ENCODE data around the gene ZDHHC17.
"Not testable (repeated sequence)": the region's sequence is repeated elsewhere in the genome, so short reads cannot be mapped to it uniquely, and the experiment has no call there.

DNA sequence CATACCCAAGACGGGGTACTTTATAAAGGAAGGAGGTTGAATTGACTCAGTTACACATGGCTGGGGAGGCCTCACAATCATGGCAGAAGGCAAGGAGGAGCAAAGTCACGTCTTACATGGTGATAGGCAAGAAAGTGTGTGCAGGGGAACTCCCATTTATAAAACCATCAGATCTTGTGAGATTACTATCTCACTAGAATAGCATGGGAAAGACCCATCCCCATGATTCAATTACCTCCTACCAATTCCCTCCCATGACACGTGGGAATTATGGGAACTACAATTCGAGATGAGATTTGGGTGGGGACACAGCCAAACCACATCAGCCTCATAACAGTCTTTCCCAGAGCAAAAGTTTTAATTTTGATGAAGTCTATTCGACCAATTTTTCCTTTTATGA, 15.4 kb downstream of the ZDHHC17 start:
- TF ChIP-seq, protein P1, sequence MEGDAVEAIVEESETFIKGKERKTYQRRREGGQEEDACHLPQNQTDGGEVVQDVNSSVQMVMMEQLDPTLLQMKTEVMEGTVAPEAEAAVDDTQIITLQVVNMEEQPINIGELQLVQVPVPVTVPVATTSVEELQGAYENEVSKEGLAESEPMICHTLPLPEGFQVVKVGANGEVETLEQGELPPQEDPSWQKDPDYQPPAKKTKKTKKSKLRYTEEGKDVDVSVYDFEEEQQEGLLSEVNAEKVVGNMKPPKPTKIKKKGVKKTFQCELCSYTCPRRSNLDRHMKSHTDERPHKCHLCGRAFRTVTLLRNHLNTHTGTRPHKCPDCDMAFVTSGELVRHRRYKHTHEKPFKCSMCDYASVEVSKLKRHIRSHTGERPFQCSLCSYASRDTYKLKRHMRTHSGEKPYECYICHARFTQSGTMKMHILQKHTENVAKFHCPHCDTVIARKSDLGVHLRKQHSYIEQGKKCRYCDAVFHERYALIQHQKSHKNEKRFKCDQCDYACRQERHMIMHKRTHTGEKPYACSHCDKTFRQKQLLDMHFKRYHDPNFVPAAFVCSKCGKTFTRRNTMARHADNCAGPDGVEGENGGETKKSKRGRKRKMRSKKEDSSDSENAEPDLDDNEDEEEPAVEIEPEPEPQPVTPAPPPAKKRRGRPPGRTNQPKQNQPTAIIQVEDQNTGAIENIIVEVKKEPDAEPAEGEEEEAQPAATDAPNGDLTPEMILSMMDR (IDR thresholded peaks at IDR 0.05) = not testable (repeated sequence)
- TF ChIP-seq POLR2A, EP300, POLR2AphosphoS5 (IDR thresholded peaks at IDR 0.05): not testable (repeated sequence)

All from sigmoid colon (tissue), 4 donors.